ENCODE data around the gene CORO6. TPM values are rescaled to one million over a fixed set of nuclear protein-coding genes. Genes with fewer than 3 reads are reported as not detected.
A peak's percentile ranks its signal among the peaks of the same experiment; 100 is the strongest.

Gene CORO6
- total and polyA plus RNA-seq, 2 of the 13 experiments (the other 11 are each of a cell fraction or from before 2014, with no cell fraction given): 0.42 to 0.82 TPM

DNA sequence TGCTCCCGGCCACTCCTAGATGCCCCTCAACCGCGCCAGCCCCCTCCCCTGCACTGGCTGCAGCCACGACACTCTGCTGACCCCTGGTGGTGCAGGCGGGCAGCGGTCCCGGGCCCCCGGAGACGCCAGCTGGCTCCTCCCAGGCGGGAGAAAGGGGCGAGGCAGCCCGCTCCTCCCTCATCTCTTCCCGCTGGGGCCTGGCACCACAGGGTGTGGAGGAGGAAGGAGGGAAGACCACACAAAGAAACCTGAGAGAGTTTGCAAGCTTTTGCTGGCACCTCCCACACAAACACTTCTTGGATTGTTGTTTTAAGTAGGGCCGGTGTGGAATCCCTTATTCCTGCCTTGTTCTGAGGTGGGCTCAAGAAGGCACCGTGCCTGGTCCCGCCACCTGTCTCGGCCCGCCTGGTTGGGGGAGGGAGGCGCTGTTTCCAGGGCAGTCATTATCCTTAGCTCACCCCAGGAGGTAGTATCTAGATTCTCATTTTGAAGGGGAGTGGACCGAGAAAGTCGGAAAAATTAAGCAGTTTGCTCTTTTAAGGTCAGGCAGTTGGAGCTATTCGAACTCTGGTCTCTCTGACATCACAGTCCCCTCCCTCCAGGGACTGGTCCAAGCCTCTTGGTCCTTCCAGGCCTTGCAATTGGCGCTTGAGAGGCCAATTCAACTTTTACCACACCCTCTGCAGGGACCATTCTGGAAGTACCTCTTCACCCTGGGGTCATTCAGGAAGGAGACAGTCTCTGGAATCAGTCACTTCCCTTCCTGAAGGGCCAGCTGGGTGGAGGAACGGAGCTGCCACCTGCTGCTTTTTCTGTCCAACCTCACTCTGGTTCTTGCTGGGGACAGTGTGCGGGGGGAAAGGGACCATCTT, 30.7 kb downstream of the CORO6 start (continued):
- TF ChIP-seq, protein P1, sequence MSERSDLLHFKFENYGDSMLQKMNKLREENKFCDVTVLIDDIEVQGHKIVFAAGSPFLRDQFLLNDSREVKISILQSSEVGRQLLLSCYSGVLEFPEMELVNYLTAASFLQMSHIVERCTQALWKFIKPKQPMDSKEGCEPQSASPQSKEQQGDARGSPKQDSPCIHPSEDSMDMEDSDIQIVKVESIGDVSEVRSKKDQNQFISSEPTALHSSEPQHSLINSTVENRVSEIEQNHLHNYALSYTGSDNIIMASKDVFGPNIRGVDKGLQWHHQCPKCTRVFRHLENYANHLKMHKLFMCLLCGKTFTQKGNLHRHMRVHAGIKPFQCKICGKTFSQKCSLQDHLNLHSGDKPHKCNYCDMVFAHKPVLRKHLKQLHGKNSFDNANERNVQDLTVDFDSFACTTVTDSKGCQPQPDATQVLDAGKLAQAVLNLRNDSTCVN (CRISPR knock-in tag; IDR thresholded peaks at IDR 0.05; ENCODE audit: borderline replicate concordance): no peak
- no peak; the same call in 1 of the 2 replicates for TF ChIP-seq POGZ (CRISPR knock-in tag; IDR thresholded peaks at IDR 0.05)
- TF ChIP-seq HIVEP1 (CRISPR knock-in tag; IDR thresholded peaks at IDR 0.05): peak; percentile 35
- TF ChIP-seq YEATS2 (CRISPR knock-in tag; IDR thresholded peaks at IDR 0.05; ENCODE audit: borderline replicate concordance): peak; percentile 43
- no peak for TF ChIP-seq SMAD3 (CRISPR knock-in tag; IDR thresholded peaks at IDR 0.05)
- TF ChIP-seq, protein P2, sequence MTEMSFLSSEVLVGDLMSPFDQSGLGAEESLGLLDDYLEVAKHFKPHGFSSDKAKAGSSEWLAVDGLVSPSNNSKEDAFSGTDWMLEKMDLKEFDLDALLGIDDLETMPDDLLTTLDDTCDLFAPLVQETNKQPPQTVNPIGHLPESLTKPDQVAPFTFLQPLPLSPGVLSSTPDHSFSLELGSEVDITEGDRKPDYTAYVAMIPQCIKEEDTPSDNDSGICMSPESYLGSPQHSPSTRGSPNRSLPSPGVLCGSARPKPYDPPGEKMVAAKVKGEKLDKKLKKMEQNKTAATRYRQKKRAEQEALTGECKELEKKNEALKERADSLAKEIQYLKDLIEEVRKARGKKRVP (CRISPR knock-in tag; IDR thresholded peaks at IDR 0.05): no peak
- no peak for TF ChIP-seq ZNF296 (CRISPR knock-in tag; conservative IDR thresholded peaks at IDR 0.05)
- peak; percentile 82; the same call in 1 of the 2 replicates for TF ChIP-seq ZNF572 (CRISPR knock-in tag; IDR thresholded peaks at IDR 0.05)
- TF ChIP-seq, protein P3, sequence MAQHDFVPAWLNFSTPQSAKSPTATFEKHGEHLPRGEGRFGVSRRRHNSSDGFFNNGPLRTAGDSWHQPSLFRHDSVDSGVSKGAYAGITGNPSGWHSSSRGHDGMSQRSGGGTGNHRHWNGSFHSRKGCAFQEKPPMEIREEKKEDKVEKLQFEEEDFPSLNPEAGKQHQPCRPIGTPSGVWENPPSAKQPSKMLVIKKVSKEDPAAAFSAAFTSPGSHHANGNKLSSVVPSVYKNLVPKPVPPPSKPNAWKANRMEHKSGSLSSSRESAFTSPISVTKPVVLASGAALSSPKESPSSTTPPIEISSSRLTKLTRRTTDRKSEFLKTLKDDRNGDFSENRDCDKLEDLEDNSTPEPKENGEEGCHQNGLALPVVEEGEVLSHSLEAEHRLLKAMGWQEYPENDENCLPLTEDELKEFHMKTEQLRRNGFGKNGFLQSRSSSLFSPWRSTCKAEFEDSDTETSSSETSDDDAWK (CRISPR knock-in tag; IDR thresholded peaks at IDR 0.05): no peak
- TF ChIP-seq ZNF224 (CRISPR knock-in tag; IDR thresholded peaks at IDR 0.05): no peak
- TF ChIP-seq, protein P4, sequence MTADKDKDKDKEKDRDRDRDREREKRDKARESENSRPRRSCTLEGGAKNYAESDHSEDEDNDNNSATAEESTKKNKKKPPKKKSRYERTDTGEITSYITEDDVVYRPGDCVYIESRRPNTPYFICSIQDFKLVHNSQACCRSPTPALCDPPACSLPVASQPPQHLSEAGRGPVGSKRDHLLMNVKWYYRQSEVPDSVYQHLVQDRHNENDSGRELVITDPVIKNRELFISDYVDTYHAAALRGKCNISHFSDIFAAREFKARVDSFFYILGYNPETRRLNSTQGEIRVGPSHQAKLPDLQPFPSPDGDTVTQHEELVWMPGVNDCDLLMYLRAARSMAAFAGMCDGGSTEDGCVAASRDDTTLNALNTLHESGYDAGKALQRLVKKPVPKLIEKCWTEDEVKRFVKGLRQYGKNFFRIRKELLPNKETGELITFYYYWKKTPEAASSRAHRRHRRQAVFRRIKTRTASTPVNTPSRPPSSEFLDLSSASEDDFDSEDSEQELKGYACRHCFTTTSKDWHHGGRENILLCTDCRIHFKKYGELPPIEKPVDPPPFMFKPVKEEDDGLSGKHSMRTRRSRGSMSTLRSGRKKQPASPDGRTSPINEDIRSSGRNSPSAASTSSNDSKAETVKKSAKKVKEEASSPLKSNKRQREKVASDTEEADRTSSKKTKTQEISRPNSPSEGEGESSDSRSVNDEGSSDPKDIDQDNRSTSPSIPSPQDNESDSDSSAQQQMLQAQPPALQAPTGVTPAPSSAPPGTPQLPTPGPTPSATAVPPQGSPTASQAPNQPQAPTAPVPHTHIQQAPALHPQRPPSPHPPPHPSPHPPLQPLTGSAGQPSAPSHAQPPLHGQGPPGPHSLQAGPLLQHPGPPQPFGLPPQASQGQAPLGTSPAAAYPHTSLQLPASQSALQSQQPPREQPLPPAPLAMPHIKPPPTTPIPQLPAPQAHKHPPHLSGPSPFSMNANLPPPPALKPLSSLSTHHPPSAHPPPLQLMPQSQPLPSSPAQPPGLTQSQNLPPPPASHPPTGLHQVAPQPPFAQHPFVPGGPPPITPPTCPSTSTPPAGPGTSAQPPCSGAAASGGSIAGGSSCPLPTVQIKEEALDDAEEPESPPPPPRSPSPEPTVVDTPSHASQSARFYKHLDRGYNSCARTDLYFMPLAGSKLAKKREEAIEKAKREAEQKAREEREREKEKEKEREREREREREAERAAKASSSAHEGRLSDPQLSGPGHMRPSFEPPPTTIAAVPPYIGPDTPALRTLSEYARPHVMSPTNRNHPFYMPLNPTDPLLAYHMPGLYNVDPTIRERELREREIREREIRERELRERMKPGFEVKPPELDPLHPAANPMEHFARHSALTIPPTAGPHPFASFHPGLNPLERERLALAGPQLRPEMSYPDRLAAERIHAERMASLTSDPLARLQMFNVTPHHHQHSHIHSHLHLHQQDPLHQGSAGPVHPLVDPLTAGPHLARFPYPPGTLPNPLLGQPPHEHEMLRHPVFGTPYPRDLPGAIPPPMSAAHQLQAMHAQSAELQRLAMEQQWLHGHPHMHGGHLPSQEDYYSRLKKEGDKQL (CRISPR knock-in tag; IDR thresholded peaks at IDR 0.05; ENCODE audit: low read depth): no peak
- TF ChIP-seq, protein P5, sequence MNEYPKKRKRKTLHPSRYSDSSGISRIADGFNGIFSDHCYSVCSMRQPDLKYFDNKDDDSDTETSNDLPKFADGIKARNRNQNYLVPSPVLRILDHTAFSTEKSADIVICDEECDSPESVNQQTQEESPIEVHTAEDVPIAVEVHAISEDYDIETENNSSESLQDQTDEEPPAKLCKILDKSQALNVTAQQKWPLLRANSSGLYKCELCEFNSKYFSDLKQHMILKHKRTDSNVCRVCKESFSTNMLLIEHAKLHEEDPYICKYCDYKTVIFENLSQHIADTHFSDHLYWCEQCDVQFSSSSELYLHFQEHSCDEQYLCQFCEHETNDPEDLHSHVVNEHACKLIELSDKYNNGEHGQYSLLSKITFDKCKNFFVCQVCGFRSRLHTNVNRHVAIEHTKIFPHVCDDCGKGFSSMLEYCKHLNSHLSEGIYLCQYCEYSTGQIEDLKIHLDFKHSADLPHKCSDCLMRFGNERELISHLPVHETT (CRISPR knock-in tag; conservative IDR thresholded peaks at IDR 0.05): 0 out of 2 replicates have a peak, but pooled peaks have one; percentile 16
- 0 out of 2 replicates have a peak, but pooled peaks have one; percentile 62 for TF ChIP-seq HOXD1 (CRISPR knock-in tag; IDR thresholded peaks at IDR 0.05)
- peak; percentile 98 for TF ChIP-seq ZNF335 (CRISPR knock-in tag; IDR thresholded peaks at IDR 0.05)
- TF ChIP-seq, protein P6, sequence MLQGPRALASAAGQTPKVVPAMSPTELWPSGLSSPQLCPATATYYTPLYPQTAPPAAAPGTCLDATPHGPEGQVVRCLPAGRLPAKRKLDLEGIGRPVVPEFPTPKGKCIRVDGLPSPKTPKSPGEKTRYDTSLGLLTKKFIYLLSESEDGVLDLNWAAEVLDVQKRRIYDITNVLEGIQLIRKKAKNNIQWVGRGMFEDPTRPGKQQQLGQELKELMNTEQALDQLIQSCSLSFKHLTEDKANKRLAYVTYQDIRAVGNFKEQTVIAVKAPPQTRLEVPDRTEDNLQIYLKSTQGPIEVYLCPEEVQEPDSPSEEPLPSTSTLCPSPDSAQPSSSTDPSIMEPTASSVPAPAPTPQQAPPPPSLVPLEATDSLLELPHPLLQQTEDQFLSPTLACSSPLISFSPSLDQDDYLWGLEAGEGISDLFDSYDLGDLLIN (CRISPR knock-in tag; IDR thresholded peaks at IDR 0.05; ENCODE audit: borderline replicate concordance): no peak
- no peak for TF ChIP-seq ZNF34 (CRISPR knock-in tag; IDR thresholded peaks at IDR 0.05; ENCODE audit: borderline replicate concordance)
- peak; percentile 68; the same call in 1 of the 2 replicates for TF ChIP-seq HDAC2 (CRISPR knock-in tag; IDR thresholded peaks at IDR 0.05)
